ENCODE measurements around the gene KRT2. TPM values are rescaled to one million over a fixed set of nuclear protein-coding genes. Genes with fewer than 3 reads are reported as not detected.

The KRT2 gene
- total and polyA plus RNA-seq, 2 donors (not counting 3 experiments of a cell fraction or from before 2014, with no cell fraction given), result not detected

DNA sequence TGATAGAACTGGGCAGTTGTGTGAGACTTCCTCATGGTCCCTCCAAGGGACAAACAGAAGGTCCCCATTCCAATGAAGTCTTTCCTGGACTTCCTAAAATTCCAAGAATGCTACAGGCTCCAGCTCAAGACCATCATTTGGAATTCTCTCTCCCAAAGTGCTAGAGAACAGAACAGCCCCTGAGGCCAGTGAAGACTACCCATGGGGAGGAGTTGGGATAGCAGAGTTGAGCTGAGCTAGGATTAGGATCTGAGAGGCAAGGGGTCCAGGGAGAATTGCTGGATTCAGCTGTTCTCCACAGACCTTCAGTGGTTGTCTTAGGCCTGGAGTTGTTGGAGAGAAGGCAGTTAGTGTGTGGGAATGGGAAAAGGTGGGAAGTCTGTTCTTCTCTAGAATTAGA, 17.4 kb upstream of the KRT2 start:
- H3K4me3 ChIP-seq (replicated peaks in 1 of 3; ENCODE audit: insufficient read depth in 1 of 3, low read depth in 1 of 3, low read length in 3 of 3), result no peak overlapping the region
- H3K27me3 ChIP-seq (ENCODE audit: control insufficient read depth in 2 of 2, insufficient read depth in 2 of 2, low read length in 2 of 2), result peaks cover 0 to 3% of the 10 kb centered on the region in 2 experiments
- no peak overlapping the region for H2AFZ ChIP-seq (ENCODE audit: low read depth, low read length)
- no peaks in the 10 kb centered on the region for H3K9me1 ChIP-seq (replicated peaks; ENCODE audit: control insufficient read depth, extremely low read depth, insufficient read depth, low read length)
- no peaks in the 10 kb centered on the region for H3K9me3 ChIP-seq (replicated peaks; ENCODE audit: control insufficient read depth, insufficient read depth, low read length)
- H3K4me1 ChIP-seq (ENCODE audit: control insufficient read depth, extremely low read depth, insufficient read depth, low read length), result no peaks in the 10 kb centered on the region
- no peak for FAIRE-seq
- H3K4me2 ChIP-seq (ENCODE audit: insufficient read depth, low read length), result no peak overlapping the region
- no TSS peak for BruUV-seq (replicated peaks)
- no peak for TF ChIP-seq MYC (IDR thresholded peaks at IDR 0.05; ENCODE audit: low read depth, low read length)
- TF ChIP-seq, protein P1, sequence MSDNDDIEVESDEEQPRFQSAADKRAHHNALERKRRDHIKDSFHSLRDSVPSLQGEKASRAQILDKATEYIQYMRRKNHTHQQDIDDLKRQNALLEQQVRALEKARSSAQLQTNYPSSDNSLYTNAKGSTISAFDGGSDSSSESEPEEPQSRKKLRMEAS (IDR thresholded peaks at IDR 0.05; ENCODE audit: insufficient read depth, insufficient read length), result no peak
- TF ChIP-seq EZH2 (IDR thresholded peaks at IDR 0.05; ENCODE audit: borderline replicate concordance, low read depth, low read length, severe bottlenecking), result no peak
- TF ChIP-seq POLR2AphosphoS5 (IDR thresholded peaks at IDR 0.05; ENCODE audit: insufficient read depth, low read depth, low read length), result no peak
- no peak for TF ChIP-seq JUN (IDR thresholded peaks at IDR 0.05; ENCODE audit: borderline replicate concordance, insufficient read depth, insufficient read length, low read depth)
- TF ChIP-seq POLR2A (IDR thresholded peaks at IDR 0.05; ENCODE audit: low read depth, low read length), result no peak
- TF ChIP-seq, protein P2, sequence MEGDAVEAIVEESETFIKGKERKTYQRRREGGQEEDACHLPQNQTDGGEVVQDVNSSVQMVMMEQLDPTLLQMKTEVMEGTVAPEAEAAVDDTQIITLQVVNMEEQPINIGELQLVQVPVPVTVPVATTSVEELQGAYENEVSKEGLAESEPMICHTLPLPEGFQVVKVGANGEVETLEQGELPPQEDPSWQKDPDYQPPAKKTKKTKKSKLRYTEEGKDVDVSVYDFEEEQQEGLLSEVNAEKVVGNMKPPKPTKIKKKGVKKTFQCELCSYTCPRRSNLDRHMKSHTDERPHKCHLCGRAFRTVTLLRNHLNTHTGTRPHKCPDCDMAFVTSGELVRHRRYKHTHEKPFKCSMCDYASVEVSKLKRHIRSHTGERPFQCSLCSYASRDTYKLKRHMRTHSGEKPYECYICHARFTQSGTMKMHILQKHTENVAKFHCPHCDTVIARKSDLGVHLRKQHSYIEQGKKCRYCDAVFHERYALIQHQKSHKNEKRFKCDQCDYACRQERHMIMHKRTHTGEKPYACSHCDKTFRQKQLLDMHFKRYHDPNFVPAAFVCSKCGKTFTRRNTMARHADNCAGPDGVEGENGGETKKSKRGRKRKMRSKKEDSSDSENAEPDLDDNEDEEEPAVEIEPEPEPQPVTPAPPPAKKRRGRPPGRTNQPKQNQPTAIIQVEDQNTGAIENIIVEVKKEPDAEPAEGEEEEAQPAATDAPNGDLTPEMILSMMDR (IDR thresholded peaks at IDR 0.05; ENCODE audit: extremely low read depth in 1 of 2, insufficient read depth in 1 of 2, low read depth in 1 of 2, low read length in 2 of 2), result no peak
- no peak for TF ChIP-seq FOS (IDR thresholded peaks at IDR 0.05; ENCODE audit: borderline replicate concordance, insufficient read depth, low read length)
- no peak for TF ChIP-seq GATA2 (IDR thresholded peaks at IDR 0.05; ENCODE audit: insufficient read depth, insufficient read length, low read depth, low read length)
- DNase-seq (ENCODE audit: low read depth, low spot score), result no peak
- POLR2A ChIA-PET, result no interaction called here
- dilution Hi-C loops (cut with MboI; ENCODE audit: extremely low pct_ligation_motif_present, low sequenced_read_pairs), result no loop called here
- intact Hi-C loops (cut with micrococcal nuclease), result no loop called here
- no peak overlapping the region for H3K9ac ChIP-seq (replicated peaks; ENCODE audit: extremely low read depth, insufficient read depth, low read length)
- H3K79me2 ChIP-seq (ENCODE audit: control insufficient read depth, insufficient read depth, low read length), result no peaks in the 10 kb centered on the region
- H3K27ac ChIP-seq (ENCODE audit: insufficient read depth, low read depth, low read length), result no peak overlapping the region
- no peaks in the 10 kb centered on the region for H4K20me1 ChIP-seq (replicated peaks; ENCODE audit: control insufficient read depth, extremely low read depth, insufficient read depth, low read length)
- no peaks in the 10 kb centered on the region for H3K36me3 ChIP-seq (ENCODE audit: control insufficient read depth in 2 of 2, extremely low read depth in 1 of 2, insufficient read depth in 2 of 2, low read length in 2 of 2)
- CTCF ChIA-PET, result no interaction called here

Measured in endothelial cell of umbilical vein (primary cell).